Measurements from ENCODE around the gene SMG1.
"Not testable (repeated sequence)": the region's sequence is repeated elsewhere in the genome, so short reads cannot be mapped to it uniquely, and the experiment has no call there.

GRCh38 chr16:18759598-18760520 is 166.3 kb downstream of the SMG1 start:
- TF ChIP-seq CTCF (IDR thresholded peaks at IDR 0.05; ENCODE audit: low read depth, low read length, missing input control) (peak; percentile 49), RAD21 (IDR thresholded peaks at IDR 0.05) (peak; percentile 69 to 73)
- not testable (repeated sequence) for TF ChIP-seq TAF1 (conservative IDR thresholded peaks at IDR 0.05); ZBTB33 (IDR thresholded peaks at IDR 0.05); YY1 (IDR thresholded peaks at IDR 0.05); MAX (IDR thresholded peaks at IDR 0.05); RXRA (IDR thresholded peaks at IDR 0.05); JUND (IDR thresholded peaks at IDR 0.05); ATF3 (IDR thresholded peaks at IDR 0.05); REST (IDR thresholded peaks at IDR 0.05); HNF4A (conservative IDR thresholded peaks at IDR 0.05); HNF4G (IDR thresholded peaks at IDR 0.05); GABPA (IDR thresholded peaks at IDR 0.05 in 1 of 2, conservative IDR thresholded peaks at IDR 0.05 in 1 of 2); SP1 (IDR thresholded peaks at IDR 0.05)
